Left lung (tissue), 10 donors: ENCODE data around the gene HOXC5. TPM values are rescaled to one million over a fixed set of nuclear protein-coding genes. Genes with fewer than 3 reads are reported as not detected.

Experiments used
- ATAC-seq: fragments of 200-7000 bp; cut with Tn5 transposase; one replicate; pipeline ENCODE4 v1.9.1; 2020; ENCODE audit warnings: moderate library complexity
- DNase-seq, 4 donors: peaks; one replicate each; pipeline ENCODE4 v3.0.0-alpha.2; 2013 to 2020
- H3K27ac ChIP-seq, 2 donors: fragments of 200-600 bp; sonication (generic) in 1 of 2; one replicate each; pipeline versions ENCODE4 v1.5.0 to v1.8.0; 2020 to 2021
- H3K27me3 ChIP-seq, 2 donors: fragments of 200-600 bp; sonication (generic) in 1 of 2; one replicate each; pipeline versions ENCODE4 v1.5.0 to v1.8.0; 2020 to 2021
- H3K36me3 ChIP-seq, 2 donors: fragments of 200-600 bp; sonication (generic) in 1 of 2; one replicate each; pipeline versions ENCODE4 v1.5.0 to v1.8.0; 2020 to 2021
- H3K4me1 ChIP-seq, 2 donors: fragments of 200-600 bp; one replicate each; pipeline ENCODE4 v1.8.0; 2021
- H3K4me3 ChIP-seq, 2 donors: fragments of 200-600 bp; sonication (generic) in 1 of 2; one replicate each; pipeline versions ENCODE4 v1.5.0 to v1.8.0; 2020 to 2021; ENCODE audit warnings: mild to moderate bottlenecking in 1 of 2
- H3K9me3 ChIP-seq, 2 donors: fragments of 200-600 bp; sonication (generic) in 1 of 2; one replicate each; pipeline versions ENCODE4 v1.5.0 to v1.8.0; 2020 to 2021
- CTCF ChIP-seq, 2 donors: fragments of 200-600 bp; sonication (generic) in 1 of 2; IDR thresholded peaks; one replicate each; pipeline versions ENCODE4 v1.5.0 to v1.8.0; 2021; ENCODE audit warnings: antibody characterized with exemption in 2 of 2
- intact Hi-C, 2 donors: fragments of 100-400 bp; cut with DNase I; formaldehyde crosslinking; loops; one replicate each; pipeline versions ENCODE4 v1.11.2 to v1.14.2; 2022
- polyA plus RNA-seq, 6 donors: library from polyadenylated mRNA; unstranded; fragments of 120-200 nt; gene quantifications; one replicate each; pipeline ENCODE4 v1.2.1, GENCODE V29; 2013; ENCODE audit not compliant: insufficient read length in 6 of 6
- total RNA-seq, 2 donors: library from RNA; stranded (reverse); fragmentation: NEBNext Ultra II Directional; extraction: Animal tissue kit (Norgen Biotek cat#: 25700); gene quantifications; one replicate each; pipeline ENCODE4 v1.2.1, GENCODE V29; 2021
- donor health status: DM: no; HTN: yes; CAD: no.
- donor health status: DM: no; HTN: no; CAD: no.

Gene HOXC5
- total and polyA plus RNA-seq, 8 donors: 0.11 to 0.38 (median 0.28) TPM

- DNase-seq: no peak
- no peak overlapping the region for H3K27ac ChIP-seq
- H3K27me3 ChIP-seq: peaks cover 64 to 99% of the 10 kb centered on the region in 2 donors
- H3K9me3 ChIP-seq: no peaks in the 10 kb centered on the region
- ATAC-seq: peak; percentile 34
- intact Hi-C loops: no loop called here
- no peak for TF ChIP-seq CTCF (IDR thresholded peaks at IDR 0.05)
- peaks cover 0 to 6% of the 10 kb centered on the region in 2 donors for H3K4me1 ChIP-seq
- no peaks in the 10 kb centered on the region for H3K36me3 ChIP-seq
- H3K4me3 ChIP-seq: peak overlapping the region; percentile 32 to 36
Measured at GRCh38 chr12:54053003-54053750, 20.3 kb downstream of the HOXC5 start.

- peaks cover 58 to 98% of the 10 kb centered on the region in 2 donors for H3K27me3 ChIP-seq
- peaks cover 0 to 6% of the 10 kb centered on the region in 2 donors for H3K4me1 ChIP-seq
- no peak within 1 kb of the TSS for H3K27ac ChIP-seq
- no peaks in the 10 kb centered on the region for H3K9me3 ChIP-seq
- ATAC-seq (peak; percentile 72), DNase-seq (peak in 2 of 4 donors; percentile 72 to 73)
- H3K4me3 ChIP-seq: peak within 1 kb of the TSS; percentile 32 to 36
- H3K36me3 ChIP-seq: no peaks in the 10 kb centered on the region
- intact Hi-C loops: no loop called here
- TF ChIP-seq CTCF (IDR thresholded peaks at IDR 0.05): no peak
Measured at GRCh38 chr12:54053751-54054741, 21.2 kb downstream of the HOXC5 start, which contains the start of gene HOXC4. Gene HOXC4 (plus strand): TSS chr12:54053835. CDS start chr12:54053923, 88 bp downstream.

- DNase-seq (peak in 1 of 4 donors; percentile 83), ATAC-seq (no peak)
- Histone ChIP-seq H3K27me3 (peaks cover 54 to 99% of the 10 kb centered on the region in 2 donors), H3K36me3 (no peaks in the 10 kb centered on the region), H3K4me3 (peak overlapping the region; percentile 32 to 36), H3K9me3 (no peaks in the 10 kb centered on the region), H3K4me1 (peaks cover 0 to 6% of the 10 kb centered on the region in 2 donors), H3K27ac (no peak overlapping the region)
- intact Hi-C loops: no loop called here
- TF ChIP-seq CTCF (IDR thresholded peaks at IDR 0.05): no peak
Measured at GRCh38 chr12:54054742-54055194, 21.9 kb downstream of the HOXC5 start.

GRCh38 chr12:54055552-54055951 is 22.7 kb downstream of the HOXC5 start:
- TF ChIP-seq CTCF (IDR thresholded peaks at IDR 0.05): no peak
- ATAC-seq (no peak), DNase-seq (no peak)
- no peaks in the 10 kb centered on the region for H3K9me3 ChIP-seq
- H3K27me3 ChIP-seq: peaks cover 52 to 99% of the 10 kb centered on the region in 2 donors
- intact Hi-C loops: no loop called here
- H3K4me1 ChIP-seq: peaks cover 0 to 6% of the 10 kb centered on the region in 2 donors
- no peak overlapping the region for H3K27ac ChIP-seq
- no peaks in the 10 kb centered on the region for H3K36me3 ChIP-seq
- H3K4me3 ChIP-seq: no peak overlapping the region
